A673 (cell line): Measurements from ENCODE around the gene C10orf53. TPM values are rescaled to one million over a fixed set of nuclear protein-coding genes. Genes with fewer than 3 reads are reported as not detected.

Source experiments
- BruUV-seq: library from RNA; stranded (reverse); fragments of 400-500 nt; replicated peaks from 2 replicates; lab custom pipeline; 2021; lab: Mats Ljungman, UMichigan
- CTCF ChIA-PET: fragments of 300-600 bp; sonication (Branson Sonifier 250); formaldehyde crosslinking; loops from one replicate; lab custom pipeline; 2022; ENCODE audit warnings: antibody characterized with exemption; lab: Charles Lee
- POLR2A ChIA-PET: fragments of 300-600 bp; sonication (Branson Sonifier 250); formaldehyde crosslinking; loops from one replicate; lab custom pipeline; 2022; ENCODE audit warnings: antibody characterized with exemption; ENCODE audit not compliant: low non-redundant PET; lab: Charles Lee
- DNase-seq: peaks from one replicate; pipeline ENCODE4 v3.0.0-alpha.2; 2015; ENCODE audit warnings: low spot score
- H3K27ac ChIP-seq: fragments of 200-600 bp; sonication (generic); 2 replicates; pipeline ENCODE4 v1.5.1; 2016; ENCODE audit warnings: mixed run types, low read depth, mild to moderate bottlenecking, mixed read lengths, antibody characterized with exemption, low read length; ENCODE audit not compliant: poor library complexity, severe bottlenecking
- H3K27me3 ChIP-seq: fragments of 200-600 bp; sonication (generic); replicated peaks from 2 replicates; pipeline ENCODE4 v1.6.1; 2017; ENCODE audit warnings: mixed run types, low read depth, mild to moderate bottlenecking, mixed read lengths, antibody characterized with exemption, low read length; ENCODE audit not compliant: insufficient read depth, poor library complexity
- H3K36me3 ChIP-seq: fragments of 200-600 bp; sonication (generic); 2 replicates; pipeline ENCODE4 v1.6.1; 2016; ENCODE audit warnings: mixed run types, mild to moderate bottlenecking, mixed read lengths, antibody characterized with exemption, low read length; ENCODE audit not compliant: insufficient read depth, poor library complexity, severe bottlenecking
- H3K4me1 ChIP-seq: fragments of 200-600 bp; sonication (generic); 2 replicates; pipeline ENCODE4 v1.6.1; 2017; ENCODE audit warnings: mixed run types, mild to moderate bottlenecking, mixed read lengths, antibody characterized with exemption, low read length; ENCODE audit not compliant: insufficient read depth, poor library complexity, severe bottlenecking
- H3K4me3 ChIP-seq: fragments of 200-600 bp; sonication (generic); 2 replicates; pipeline ENCODE4 v1.5.1; 2016; ENCODE audit warnings: low read depth, mixed run types, mild to moderate bottlenecking, mixed read lengths, low read length; ENCODE audit not compliant: poor library complexity, severe bottlenecking
- H3K9me3 ChIP-seq: fragments of 200-600 bp; sonication (generic); 2 replicates; pipeline ENCODE4 v1.6.1; 2016; ENCODE audit warnings: mixed run types, low read depth, mild to moderate bottlenecking, mixed read lengths, antibody characterized with exemption, low read length; ENCODE audit not compliant: poor library complexity, severe bottlenecking
- EZH2 ChIP-seq: fragments of 200-600 bp; sonication (generic); IDR thresholded peaks from 2 replicates; pipeline ENCODE4 v1.6.1; 2017; ENCODE audit warnings: borderline replicate concordance, low read depth, mild to moderate bottlenecking, mixed read lengths, antibody characterized with exemption, low read length; ENCODE audit not compliant: poor library complexity, severe bottlenecking
- intact Hi-C: fragments of 100-400 bp; cut with micrococcal nuclease; formaldehyde crosslinking; loops from one replicate; pipeline ENCODE4 v1.10.0; 2022; ENCODE audit not compliant: unreplicated experiment
- total RNA-seq: library from RNA; stranded (reverse); gene quantifications from 2 replicates; pipeline ENCODE4 v1.2.3, GENCODE V29; 2021
- TF ChIP-seq, protein P1 (sequence below): fragments of 300-800, 200-600 bp; sonication (generic); conservative IDR thresholded peaks from 2 replicates; pipeline ENCODE4 v1.5.1; 2017; ENCODE audit warnings: low read depth, mild to moderate bottlenecking, antibody characterized with exemption, low read length, moderate library complexity, mixed read lengths

The C10orf53 gene
- total RNA-seq, 1 experiment from 2014 or later: not detected

DNA sequence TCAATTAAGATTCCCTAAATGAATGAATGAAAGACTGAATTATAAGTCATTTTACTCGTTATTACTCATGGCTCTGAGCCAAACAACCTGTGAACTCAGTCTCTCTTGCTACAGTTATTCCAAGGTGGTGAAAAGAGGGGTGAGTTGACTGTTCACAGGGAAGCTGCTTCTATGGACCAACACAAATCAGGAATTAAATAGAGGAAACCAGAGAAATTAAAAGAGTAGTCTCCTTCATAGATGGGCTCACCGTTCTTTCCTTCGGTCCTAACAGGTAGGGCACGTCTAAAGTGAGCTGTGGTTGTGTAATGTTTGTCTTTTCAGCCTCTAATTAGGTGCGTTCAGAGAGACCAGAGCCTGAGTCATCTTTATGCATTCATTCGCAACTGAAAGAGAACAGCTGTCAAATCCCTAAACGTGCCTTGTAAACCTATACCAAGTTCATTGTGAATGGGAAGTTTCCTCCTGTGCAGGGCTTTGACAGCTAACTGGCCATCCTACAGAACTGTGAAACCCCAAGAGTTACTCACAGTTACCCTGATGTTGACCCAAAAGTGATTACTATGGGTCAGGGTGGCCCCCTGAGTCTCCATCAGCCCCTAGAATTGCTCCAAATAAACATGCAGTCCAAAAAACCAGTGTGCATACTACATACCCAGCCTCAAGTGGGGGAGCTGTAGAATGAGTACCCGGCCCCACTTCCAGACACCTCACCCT lies 18.2 kb upstream of the C10orf53 start:
- Histone ChIP-seq H3K36me3 (no peaks in the 10 kb centered on the region), H3K4me3 (no peak overlapping the region), H3K27me3 (no peaks in the 10 kb centered on the region), H3K9me3 (peaks cover 5% of the 10 kb centered on the region), H3K27ac (no peak overlapping the region), H3K4me1 (no peaks in the 10 kb centered on the region)
- no peak for DNase-seq
- intact Hi-C loops: no loop called here
- ChIA-PET POLR2A (no interaction called here), CTCF (no interaction called here)
- BruUV-seq: no TSS peak
- TF ChIP-seq, protein P1, sequence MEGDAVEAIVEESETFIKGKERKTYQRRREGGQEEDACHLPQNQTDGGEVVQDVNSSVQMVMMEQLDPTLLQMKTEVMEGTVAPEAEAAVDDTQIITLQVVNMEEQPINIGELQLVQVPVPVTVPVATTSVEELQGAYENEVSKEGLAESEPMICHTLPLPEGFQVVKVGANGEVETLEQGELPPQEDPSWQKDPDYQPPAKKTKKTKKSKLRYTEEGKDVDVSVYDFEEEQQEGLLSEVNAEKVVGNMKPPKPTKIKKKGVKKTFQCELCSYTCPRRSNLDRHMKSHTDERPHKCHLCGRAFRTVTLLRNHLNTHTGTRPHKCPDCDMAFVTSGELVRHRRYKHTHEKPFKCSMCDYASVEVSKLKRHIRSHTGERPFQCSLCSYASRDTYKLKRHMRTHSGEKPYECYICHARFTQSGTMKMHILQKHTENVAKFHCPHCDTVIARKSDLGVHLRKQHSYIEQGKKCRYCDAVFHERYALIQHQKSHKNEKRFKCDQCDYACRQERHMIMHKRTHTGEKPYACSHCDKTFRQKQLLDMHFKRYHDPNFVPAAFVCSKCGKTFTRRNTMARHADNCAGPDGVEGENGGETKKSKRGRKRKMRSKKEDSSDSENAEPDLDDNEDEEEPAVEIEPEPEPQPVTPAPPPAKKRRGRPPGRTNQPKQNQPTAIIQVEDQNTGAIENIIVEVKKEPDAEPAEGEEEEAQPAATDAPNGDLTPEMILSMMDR: no peak
- TF ChIP-seq EZH2: no peak

GRCh38 chr10:49662169-49662830 lies 17.2 kb upstream of the C10orf53 start:
- ChIA-PET CTCF (no interaction called here), POLR2A (no interaction called here)
- H3K4me1 ChIP-seq: no peaks in the 10 kb centered on the region
- no peaks in the 10 kb centered on the region for H3K27me3 ChIP-seq
- TF ChIP-seq, protein P1: no peak
- no peak for TF ChIP-seq EZH2
- intact Hi-C loops: no loop called here
- no peak for DNase-seq
- no TSS peak for BruUV-seq
- H3K4me3 ChIP-seq: no peak overlapping the region
- H3K36me3 ChIP-seq: no peaks in the 10 kb centered on the region
- H3K27ac ChIP-seq: no peak overlapping the region
- H3K9me3 ChIP-seq: peaks cover 5% of the 10 kb centered on the region

DNA sequence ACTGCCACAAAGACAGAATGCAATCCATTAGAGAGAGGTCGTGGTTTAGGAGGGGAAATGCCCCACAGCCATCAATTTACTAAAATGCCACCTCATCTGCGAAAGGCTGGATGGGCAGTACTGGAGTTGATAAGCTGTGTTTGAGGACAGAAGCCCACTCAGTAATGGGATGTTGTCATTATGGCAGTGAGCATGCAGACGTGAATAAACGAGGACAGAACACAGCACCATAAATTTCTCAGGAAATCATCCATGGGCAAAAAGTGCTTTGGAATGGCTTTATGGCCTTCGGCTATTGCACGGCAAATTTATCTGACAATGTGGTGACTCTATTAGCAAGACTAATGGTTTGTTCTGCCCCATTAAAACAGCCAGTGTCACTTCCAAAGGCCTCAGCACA lies 15.9 kb upstream of the C10orf53 start:
- no peak overlapping the region for H3K4me3 ChIP-seq
- DNase-seq: no peak
- CTCF ChIA-PET: no interaction called here
- BruUV-seq: no TSS peak
- H3K9me3 ChIP-seq: peaks cover 5% of the 10 kb centered on the region
- no peak overlapping the region for H3K27ac ChIP-seq
- H3K36me3 ChIP-seq: no peaks in the 10 kb centered on the region
- TF ChIP-seq, protein P1: no peak
- no peak for TF ChIP-seq EZH2
- H3K4me1 ChIP-seq: no peaks in the 10 kb centered on the region
- POLR2A ChIA-PET: no interaction called here
- intact Hi-C loops: no loop called here
- H3K27me3 ChIP-seq: peaks cover 7% of the 10 kb centered on the region
